HG03045 (cell line): ENCODE results near the gene GABRG3.

ENCODE experiments used
- ATAC-seq: cut with Tn5 transposase; IDR thresholded peaks from one replicate; pipeline ENCODE4 v1.9.1; 2021; ENCODE audit warnings: mild to moderate bottlenecking, moderate library complexity; ENCODE audit not compliant: unreplicated experiment

Gene GABRG3

GRCh38 chr15:27541581-27541980 is 570.6 kb downstream of the GABRG3 start:
- ATAC-seq: no peak

DNA sequence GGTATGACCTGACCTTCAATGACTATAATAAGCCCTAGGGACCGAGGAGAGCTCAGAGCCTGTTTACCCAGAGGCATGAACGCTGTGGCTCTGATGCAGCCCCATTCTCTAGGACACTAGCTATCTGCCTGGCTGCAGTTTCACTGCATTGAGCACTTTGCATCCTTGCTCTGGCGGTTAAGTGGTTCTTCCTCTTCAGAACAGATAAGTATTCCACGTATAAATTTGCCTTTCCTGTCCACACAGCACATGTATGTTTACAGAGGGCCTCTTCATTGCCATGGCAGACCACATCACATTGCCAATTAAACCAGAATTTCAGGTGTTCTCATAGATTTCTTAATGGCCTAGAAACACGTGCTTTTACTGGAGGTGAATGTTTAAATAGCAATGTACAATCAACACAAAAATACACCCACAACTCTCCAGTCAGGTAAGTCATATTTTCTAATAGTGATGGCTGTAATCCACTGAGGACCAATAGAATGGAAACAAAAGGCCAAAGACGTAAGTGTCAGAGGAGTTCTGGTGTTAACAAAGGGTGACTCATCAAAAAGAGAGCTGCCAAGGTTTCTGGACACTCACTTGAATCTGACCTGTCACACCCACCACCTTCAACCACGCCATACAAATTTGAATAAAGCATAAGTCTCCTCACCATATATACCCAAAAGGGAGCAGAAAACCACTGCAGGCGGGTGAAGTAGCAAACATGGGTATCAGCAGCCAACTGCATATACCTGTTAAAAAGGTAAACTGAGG is 574.7 kb downstream of the GABRG3 start:
- no peak for ATAC-seq

DNA sequence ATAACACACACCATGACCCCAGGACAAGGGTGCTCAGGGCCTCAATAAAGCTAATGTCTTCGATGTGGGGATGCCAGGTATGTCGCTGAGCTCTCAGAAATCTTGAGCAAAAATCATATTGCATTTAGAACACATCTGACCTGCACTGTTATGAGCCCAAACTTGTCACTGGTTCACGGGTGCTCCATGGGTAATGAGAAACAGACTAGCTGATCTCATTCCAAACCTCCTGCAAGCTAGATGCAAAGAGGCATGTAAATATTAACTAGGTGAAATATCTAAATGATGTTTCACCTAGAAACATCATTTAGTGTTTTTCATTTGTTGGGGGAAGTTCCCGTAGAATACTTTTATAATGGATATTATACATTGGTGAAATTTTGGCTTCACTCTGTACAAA is 578.8 kb downstream of the GABRG3 start:
- ATAC-seq: no peak

DNA sequence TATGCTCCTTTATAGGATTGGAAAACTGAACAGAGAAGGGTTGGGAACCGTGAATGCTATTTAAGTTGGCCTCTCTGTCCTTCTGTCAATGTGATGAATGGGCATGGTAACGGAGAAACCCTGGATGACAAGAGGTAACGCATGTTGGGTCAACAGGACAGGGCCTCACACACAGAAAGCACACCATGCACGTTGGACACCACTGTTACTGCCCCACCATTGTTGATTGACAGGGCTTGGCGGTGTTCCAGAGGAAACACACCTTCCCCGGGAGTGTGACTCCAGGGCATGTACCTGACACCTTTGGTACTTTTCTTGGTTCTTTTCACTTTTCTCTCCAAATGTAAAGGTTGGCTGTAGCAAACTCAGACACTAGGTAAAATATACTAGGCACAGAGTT is 579.7 kb downstream of the GABRG3 start:
- ATAC-seq: no peak

DNA sequence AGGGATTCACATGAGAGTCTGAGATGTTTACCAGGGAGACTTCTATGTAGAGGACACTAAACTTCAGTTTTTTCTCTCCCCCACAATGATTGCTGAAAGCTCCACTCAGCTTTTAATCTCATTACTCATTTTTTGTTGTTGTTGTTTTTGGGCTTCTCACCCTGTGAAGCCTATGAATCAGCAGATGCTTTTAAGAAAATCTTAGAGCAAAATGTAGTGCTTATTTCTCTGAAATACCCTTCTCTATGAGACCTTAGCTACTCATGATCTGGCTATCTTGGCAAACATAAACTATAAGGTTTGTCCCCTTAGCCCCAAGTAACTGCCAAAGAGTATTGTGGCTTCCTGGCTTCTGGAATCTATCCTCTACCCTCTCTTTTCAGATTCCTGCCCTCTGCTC is 590.8 kb downstream of the GABRG3 start:
- no peak for ATAC-seq

- ATAC-seq: no peak
Observed at GRCh38 chr15:27563765-27564370, 592.9 kb downstream of the GABRG3 start.

- no peak for ATAC-seq
Observed at GRCh38 chr15:27564656-27565055, 593.7 kb downstream of the GABRG3 start.

DNA sequence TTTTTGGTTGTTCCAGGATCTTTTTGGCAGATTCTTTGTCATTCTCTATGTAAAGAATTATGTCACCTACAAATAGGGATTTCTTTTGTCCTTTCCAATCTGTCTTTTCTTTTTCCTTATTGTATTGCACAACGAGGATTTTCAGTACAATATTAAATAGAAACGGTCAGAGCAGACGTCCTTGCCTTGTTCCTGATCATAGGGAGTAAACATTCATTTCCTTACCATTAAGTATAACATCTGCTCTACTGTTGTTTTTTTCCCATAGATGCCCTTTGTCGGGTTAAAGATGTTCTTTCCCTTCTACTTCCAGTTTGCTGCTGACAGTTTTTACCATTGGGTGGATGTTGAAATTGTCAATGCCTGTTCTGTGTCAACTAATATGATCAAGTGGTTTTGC is 599.8 kb downstream of the GABRG3 start:
- no peak for ATAC-seq

GRCh38 chr15:27573805-27574485 is 603.0 kb downstream of the GABRG3 start:
- no peak for ATAC-seq

DNA sequence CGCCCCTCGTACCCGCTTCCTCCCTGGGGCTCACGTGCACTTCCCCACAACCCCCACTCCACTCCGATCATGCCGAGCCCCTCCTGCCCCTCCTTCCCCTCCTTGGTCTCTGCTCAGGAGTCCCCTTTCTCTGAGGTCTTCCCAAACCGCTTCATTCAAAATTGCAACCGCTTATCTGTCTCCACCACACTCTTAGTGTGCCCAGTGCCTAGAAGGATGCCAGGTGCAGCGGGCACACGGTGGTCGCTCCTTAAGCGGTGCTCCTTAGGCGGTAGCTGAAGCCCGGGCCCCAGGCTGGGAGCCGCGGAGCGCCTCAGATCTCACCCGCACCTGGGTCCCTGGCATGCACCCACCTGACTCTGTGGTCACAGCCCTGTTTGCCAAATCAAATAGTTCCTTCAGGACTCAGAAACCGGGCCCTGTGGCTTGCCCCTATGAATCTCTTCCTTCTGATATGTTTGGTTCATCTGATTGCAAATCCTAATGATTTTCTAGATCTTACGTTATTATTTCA is 603.6 kb downstream of the GABRG3 start:
- no peak for ATAC-seq

- no peak for ATAC-seq
Observed at GRCh38 chr15:27575521-27575920, 604.5 kb downstream of the GABRG3 start.

GRCh38 chr15:27576576-27576975 is 605.6 kb downstream of the GABRG3 start:
- ATAC-seq: no peak

GRCh38 chr15:27579738-27580137 is 608.8 kb downstream of the GABRG3 start:
- ATAC-seq: no peak

GRCh38 chr15:27582726-27583410 is 611.9 kb downstream of the GABRG3 start:
- no peak for ATAC-seq

- no peak for ATAC-seq
Observed at GRCh38 chr15:27583651-27584050, 612.7 kb downstream of the GABRG3 start.

GRCh38 chr15:27585041-27585640 is 614.2 kb downstream of the GABRG3 start:
- no peak for ATAC-seq

DNA sequence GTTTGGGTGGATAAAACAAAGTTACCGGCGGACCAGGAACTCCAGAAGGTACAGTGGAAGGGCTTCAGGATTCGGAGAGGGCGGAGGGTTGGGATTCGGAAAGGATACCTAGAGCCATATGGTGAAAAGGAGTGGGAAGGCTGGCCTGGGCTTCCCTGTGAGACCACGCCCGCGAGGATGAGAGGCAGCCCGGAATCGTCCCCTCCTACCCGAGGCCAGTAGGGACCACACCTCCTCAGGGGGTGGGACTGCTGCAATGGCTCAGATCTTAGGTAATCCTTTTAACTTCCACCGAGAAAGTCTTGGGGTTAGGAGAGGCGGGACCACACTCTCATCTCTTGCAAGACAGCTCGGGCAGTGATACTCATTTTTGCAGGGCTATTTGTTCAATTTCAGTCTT is 616.8 kb downstream of the GABRG3 start:
- no peak for ATAC-seq

DNA sequence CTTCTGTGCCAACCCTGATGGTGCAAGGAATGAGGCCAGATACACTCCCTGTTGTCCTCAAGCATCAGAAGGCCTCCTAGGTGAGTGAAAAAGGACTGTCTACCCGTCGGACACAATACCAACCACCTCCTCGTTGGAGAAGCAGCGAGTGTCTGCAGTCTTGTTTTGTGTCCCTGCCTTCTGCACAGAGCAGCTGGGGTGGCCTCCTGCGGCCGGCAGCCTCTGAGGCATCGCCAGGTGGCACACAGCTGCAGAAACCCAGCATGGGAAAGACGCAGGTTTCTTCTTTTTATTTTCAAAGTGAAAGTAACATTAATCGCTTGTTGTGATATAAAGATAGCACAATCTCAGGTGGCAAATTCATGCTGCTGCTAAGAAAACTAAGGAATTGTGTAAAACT is 618.3 kb downstream of the GABRG3 start:
- ATAC-seq: no peak

GRCh38 chr15:27589782-27590181 is 618.8 kb downstream of the GABRG3 start:
- ATAC-seq: no peak
